KMS-11 (cell line): Measurements from ENCODE around the gene DISP2.

ENCODE experiments used
- H2AFZ ChIP-seq: fragments of 200-600 bp; sonication (generic); 2 replicates; pipeline ENCODE4 v1.6.1; 2016; ENCODE audit warnings: antibody characterized with exemption, mixed run types, low read depth
- H3K27ac ChIP-seq: fragments of 200-600 bp; sonication (generic); 2 replicates; pipeline ENCODE4 v1.6.1; 2016; ENCODE audit warnings: mild to moderate bottlenecking, mixed run types
- H3K27me3 ChIP-seq: fragments of 200-600 bp; sonication (generic); 2 replicates; pipeline ENCODE4 v1.6.1; 2017; ENCODE audit warnings: mild to moderate bottlenecking, low read depth, mixed run types, moderate library complexity; ENCODE audit not compliant: insufficient read depth
- H3K36me3 ChIP-seq: fragments of 200-600 bp; sonication (generic); 2 replicates; pipeline ENCODE4 v1.6.1; 2017; ENCODE audit warnings: mild to moderate bottlenecking, mixed run types; ENCODE audit not compliant: insufficient read depth
- H3K4me1 ChIP-seq: fragments of 200-600 bp; sonication (generic); 2 replicates; pipeline ENCODE4 v1.6.1; 2016; ENCODE audit warnings: mild to moderate bottlenecking, low read depth, mixed run types; ENCODE audit not compliant: poor library complexity, severe bottlenecking
- H3K4me2 ChIP-seq: fragments of 200-600 bp; sonication (generic); 2 replicates; pipeline ENCODE4 v1.7.0; 2016; ENCODE audit warnings: mild to moderate bottlenecking, mixed run types
- H3K4me3 ChIP-seq: fragments of 200-600 bp; sonication (generic); IDR thresholded peaks from 2 replicates; pipeline ENCODE4 v1.6.1; 2017; ENCODE audit warnings: low read depth, low read length, mixed read lengths; ENCODE audit not compliant: insufficient read depth
- H3K79me2 ChIP-seq: fragments of 200-600 bp; sonication (generic); 2 replicates; pipeline ENCODE4 v1.6.1; 2016; ENCODE audit warnings: low read depth, mixed run types; ENCODE audit not compliant: insufficient read depth
- H3K9ac ChIP-seq: fragments of 200-600 bp; sonication (generic); 2 replicates; pipeline ENCODE4 v1.6.1; 2016; ENCODE audit warnings: mild to moderate bottlenecking, mixed run types
- H4K20me1 ChIP-seq: fragments of 200-600 bp; sonication (generic); 2 replicates; pipeline ENCODE4 v1.6.1; 2016; ENCODE audit warnings: mild to moderate bottlenecking, mixed run types; ENCODE audit not compliant: insufficient read depth
- CTCF ChIP-seq: fragments of 200-600 bp; sonication (generic); conservative IDR thresholded peaks from 2 replicates; pipeline ENCODE4 v1.6.1; 2017; ENCODE audit warnings: low read depth, mild to moderate bottlenecking, antibody characterized with exemption, low read length, moderate library complexity, mixed read lengths

Gene DISP2

GRCh38 chr15:40312370-40313158, 45.5 kb upstream of the DISP2 start:
- no peaks in the 10 kb centered on the region for H4K20me1 ChIP-seq
- H3K27ac ChIP-seq = no peak overlapping the region
- H3K9ac ChIP-seq = no peak overlapping the region
- no peaks in the 10 kb centered on the region for H3K79me2 ChIP-seq
- H3K4me2 ChIP-seq = no peak overlapping the region
- no peaks in the 10 kb centered on the region for H3K36me3 ChIP-seq
- H3K4me3 ChIP-seq = no peak overlapping the region
- no peak for TF ChIP-seq CTCF
- H3K27me3 ChIP-seq = no peaks in the 10 kb centered on the region
- H3K4me1 ChIP-seq = no peaks in the 10 kb centered on the region
- no peak overlapping the region for H2AFZ ChIP-seq

DNA sequence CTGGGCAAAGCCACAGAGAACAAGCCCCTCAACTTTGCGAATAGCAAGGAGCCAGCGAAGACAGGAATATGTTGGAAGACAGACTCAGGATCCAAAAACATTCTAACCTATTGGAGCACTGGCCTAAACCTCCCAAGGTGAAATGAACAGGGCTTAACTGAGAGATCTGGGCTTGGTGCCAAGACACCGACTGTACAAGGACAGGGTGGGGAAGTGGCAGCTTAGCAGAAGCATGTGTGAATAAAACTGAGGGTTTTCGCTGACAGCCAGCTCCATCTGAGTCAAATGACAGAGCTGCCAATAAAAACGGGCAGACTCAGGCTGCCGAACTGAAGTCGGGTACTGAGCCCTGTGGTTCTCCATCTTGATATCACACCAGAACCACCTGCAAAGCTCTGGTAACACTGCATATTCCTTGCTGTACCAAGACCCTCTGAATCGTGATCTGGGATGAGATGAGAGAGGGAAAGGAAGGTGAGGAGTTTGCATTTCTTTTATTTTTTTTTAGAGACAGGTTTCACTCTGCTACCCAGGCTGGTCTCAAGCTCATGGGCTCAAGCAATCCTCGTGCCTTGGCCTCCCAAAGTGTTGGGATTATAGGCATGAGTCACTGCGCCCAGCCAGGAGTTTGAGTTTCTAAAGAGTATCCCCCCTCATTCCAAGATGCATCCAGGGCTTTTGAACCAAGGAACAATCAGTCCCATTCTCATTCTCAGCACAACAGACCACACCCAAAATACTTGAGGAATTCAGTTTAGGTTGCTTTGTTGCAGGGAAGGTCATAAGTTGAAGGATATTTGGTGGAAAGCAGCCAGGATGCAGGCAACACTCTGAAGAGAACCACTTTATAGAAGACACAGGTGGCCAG, 44.3 kb upstream of the DISP2 start:
- Histone ChIP-seq H3K4me1 (no peaks in the 10 kb centered on the region), H3K27ac (no peak overlapping the region), H3K79me2 (no peaks in the 10 kb centered on the region), H3K4me2 (no peak overlapping the region), H3K27me3 (no peaks in the 10 kb centered on the region), H3K4me3 (no peak overlapping the region), H3K36me3 (no peaks in the 10 kb centered on the region), H2AFZ (no peak overlapping the region), H4K20me1 (no peaks in the 10 kb centered on the region), H3K9ac (no peak overlapping the region)
- TF ChIP-seq CTCF = no peak

DNA sequence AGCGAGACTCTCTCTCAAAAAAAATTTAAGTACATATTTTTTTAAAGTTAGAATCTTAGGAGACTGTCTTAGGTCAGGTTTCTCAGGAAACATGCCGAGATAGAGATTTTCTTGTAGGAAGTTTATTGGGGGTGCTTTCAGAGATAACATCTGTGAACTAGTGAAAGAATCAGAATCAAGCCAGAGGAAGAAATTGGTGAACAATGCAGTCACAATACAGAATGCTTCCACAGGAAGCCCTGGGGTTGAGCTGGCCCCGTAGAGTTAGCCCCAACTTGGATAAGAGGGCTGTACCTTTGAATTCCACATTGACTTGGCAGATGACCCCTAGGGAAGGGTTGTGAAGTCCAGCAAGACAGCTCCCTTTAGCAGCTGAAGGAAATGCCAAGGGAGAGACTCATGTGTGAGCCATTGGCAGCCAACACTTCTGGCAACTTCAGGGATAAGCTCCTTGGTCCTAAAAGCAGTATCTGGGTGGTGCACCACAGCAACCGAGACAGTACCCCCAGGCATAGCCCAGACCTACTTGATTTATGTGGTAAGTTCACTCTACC, 43.2 kb upstream of the DISP2 start:
- H3K4me2 ChIP-seq = no peak overlapping the region
- no peaks in the 10 kb centered on the region for H3K27me3 ChIP-seq
- H2AFZ ChIP-seq = no peak overlapping the region
- no peak overlapping the region for H3K27ac ChIP-seq
- H3K79me2 ChIP-seq = no peaks in the 10 kb centered on the region
- TF ChIP-seq CTCF = no peak
- no peaks in the 10 kb centered on the region for H4K20me1 ChIP-seq
- no peaks in the 10 kb centered on the region for H3K4me1 ChIP-seq
- H3K9ac ChIP-seq = no peak overlapping the region
- H3K36me3 ChIP-seq = no peaks in the 10 kb centered on the region
- no peak overlapping the region for H3K4me3 ChIP-seq

GRCh38 chr15:40316931-40317330, 41.1 kb upstream of the DISP2 start:
- no peak overlapping the region for H3K9ac ChIP-seq
- H3K4me2 ChIP-seq = no peak overlapping the region

More at GRCh38 chr15:40316931-40317330, 41.1 kb upstream of the DISP2 start:
- no peaks in the 10 kb centered on the region for H3K27me3 ChIP-seq
- no peak overlapping the region for H2AFZ ChIP-seq
- peaks cover 7% of the 10 kb centered on the region for H3K4me1 ChIP-seq
- H4K20me1 ChIP-seq = no peaks in the 10 kb centered on the region
- TF ChIP-seq CTCF = no peak
- H3K4me3 ChIP-seq = no peak overlapping the region
- no peak overlapping the region for H3K27ac ChIP-seq
- no peaks in the 10 kb centered on the region for H3K36me3 ChIP-seq
- H3K79me2 ChIP-seq = no peaks in the 10 kb centered on the region
